ENCODE measurements around the gene FPR3.
"Not testable (repeated sequence)": the region's sequence is repeated elsewhere in the genome, so short reads cannot be mapped to it uniquely, and the experiment has no call there.

The FPR3 gene

DNA sequence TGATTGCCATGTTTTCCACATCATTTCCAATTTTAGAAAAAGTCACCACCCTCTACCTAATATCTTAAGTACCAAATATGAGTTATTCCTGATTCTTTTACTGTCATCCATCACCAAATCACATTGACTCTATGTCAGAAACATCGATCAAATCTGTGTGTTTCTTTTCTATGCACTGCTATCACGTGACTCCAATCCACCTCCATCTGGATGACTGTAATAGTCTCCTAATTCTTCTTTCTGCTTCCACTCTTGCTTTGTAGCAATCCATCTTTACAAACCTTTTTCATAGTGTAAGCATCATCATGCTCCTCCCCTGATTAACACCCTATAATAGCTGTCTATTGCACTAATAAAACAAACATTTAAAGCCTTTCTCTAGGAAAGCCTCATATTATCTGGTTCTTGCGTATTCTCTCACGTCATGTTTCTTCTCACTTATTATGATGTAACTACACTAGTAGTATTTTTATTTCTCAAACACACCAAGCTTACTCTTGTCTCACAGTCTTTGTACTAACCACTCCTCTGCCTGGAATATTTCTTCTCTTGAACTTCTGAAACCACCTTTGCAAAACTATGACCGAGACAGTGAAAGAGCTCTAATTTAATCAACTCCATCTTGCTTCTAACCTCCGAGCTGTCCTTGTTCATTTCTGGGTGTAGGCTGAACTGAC, 10.7 kb upstream of the FPR3 start:
- DNase-seq = no peak

DNA sequence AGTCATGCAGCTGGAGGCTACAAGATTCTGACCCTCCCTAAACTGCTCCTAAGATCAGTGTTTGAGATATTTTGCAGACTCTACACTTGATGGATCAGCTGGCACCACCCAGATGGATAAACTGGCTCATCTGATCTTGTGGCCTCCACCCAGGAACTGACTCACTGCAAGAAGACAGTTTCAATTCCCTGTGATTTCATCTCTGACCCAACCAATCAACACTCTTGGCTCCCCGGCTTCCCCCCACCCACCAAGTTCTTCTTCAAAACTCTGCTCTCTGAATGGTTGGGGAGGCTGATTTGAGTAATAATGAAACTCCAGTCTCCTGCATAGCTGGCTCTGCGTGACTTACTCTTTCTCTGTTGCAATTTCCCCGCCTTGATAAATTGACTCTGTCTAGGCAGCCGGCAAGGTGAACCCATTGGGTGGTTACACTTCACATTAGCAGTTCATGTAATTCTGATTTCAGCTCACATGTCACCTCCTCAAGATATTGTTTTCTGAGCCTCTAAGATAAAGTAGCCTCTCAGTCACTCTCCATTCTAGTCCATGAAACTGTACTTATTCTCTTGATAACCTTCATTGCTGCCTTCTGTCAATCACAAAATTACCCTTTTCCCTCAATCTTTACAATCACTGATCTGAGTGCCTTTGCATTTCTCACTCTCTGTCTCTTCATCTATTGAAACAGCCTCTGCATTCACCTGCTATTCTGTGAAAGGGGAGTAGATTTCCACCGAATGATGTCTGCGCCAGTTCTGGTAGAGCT, 9.9 kb upstream of the FPR3 start:
- peak; percentile 38 for DNase-seq

DNA sequence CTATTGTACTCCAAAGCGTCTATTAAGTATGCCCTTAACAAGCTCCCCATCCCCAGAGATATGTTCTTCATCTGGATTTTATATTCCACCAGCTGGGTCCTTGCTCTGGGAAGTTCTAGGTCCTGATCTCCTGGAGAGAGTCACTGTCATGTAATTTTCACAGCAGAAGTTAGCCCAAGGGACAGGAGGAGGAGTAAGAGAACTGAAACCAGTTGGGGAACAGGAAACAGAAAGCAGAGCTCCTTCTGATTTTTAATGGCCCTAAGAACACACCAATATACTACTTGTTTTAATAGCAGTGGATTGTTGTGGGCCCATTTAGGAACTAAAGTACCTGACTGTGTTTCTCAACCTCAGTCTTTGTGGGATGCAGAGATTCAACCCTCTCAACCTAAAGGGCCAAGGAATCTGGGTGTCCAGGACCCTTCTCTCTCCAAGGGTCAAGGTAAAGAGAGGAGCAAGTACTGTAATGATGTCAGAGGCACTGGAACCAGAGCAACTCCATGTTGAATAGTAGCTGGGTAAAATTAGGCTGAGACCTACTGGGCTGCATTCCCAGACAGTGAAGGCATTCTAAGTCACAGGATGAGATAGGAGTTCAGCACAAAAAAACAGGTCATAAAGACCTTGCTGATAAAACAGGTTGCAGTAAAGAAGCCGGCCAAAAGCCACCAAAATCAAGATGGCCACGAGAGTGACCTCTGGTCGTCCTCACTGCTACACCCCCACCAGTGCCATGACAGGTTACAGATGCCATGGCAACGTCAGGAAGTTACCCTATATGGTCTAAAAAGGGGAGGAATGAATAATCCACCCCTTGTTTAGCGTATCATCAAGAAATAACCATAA, 8.1 kb upstream of the FPR3 start:
- DNase-seq = no peak

DNA sequence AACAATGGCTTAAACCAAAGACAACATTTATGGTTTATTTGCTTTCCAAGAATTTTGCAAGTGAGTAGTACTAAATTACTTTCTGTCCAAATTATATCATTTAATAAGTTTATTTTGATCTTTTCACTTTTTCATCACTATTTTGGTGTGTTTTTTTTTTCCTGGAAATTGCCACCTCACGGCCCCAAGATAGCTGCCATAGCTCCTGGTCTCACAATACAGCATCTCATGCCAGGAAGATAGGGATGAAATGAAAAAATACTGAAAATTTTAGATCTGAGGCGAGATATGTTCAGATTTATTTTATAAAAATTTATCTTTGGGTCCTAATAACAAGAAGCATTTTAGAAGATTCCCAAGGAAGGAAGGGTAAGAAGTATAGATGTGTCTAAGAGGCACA, 6.9 kb upstream of the FPR3 start:
- no peak for DNase-seq

DNA sequence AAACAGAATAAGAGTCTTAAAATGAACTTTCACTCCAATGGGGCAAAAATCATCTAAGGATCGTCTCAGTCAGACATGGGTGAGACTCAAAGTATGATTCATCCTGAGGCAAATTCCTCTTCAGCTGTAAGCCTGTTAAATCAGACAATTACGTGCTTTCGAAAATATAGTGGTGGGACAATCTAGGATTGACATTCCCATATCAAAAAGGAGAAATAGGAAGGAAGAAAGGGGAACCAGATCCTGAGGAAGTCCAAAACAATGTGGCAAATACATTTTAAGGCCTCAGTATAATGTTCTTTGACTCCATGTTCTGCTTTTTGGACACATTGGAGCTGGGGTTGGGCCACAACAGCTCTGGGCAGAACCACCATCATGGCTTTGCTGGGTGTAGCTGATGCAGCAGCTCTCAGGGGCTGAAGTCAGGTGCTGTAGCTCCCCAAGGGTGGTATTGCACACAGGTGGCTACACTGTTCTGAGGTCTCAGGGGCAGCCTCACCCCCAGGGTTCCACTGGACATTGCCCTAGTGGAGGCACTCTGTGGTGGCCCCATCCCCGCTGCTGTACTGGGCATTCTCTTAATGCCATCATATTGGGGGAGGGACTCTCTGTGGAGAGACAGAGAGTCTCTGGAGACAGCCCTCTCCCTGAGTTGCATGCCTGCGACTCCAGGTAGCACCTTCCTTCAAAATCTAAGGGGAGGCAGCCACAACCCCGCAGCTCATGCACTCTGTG, 5.7 kb upstream of the FPR3 start:
- DNase-seq = no peak

DNA sequence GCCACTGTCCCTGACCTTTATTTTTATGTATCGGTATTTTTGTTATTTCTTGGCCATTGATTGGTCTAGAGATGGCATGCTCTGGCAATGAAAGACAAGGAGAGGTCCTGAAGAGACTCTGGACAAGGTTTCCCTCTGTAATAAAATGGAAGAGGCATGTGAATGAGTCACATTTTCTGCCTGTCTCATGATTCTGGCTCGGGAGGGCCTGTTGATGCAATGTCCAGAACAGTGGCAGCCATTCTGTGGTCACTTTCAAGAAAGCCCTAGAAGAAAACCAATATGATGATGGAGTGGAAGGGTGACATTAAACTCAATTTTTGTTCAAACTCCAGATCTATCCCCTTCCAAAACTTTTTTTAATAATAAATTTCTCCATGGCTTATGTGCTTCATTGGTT, 2.0 kb upstream of the FPR3 start:
- DNase-seq = no peak

DNA sequence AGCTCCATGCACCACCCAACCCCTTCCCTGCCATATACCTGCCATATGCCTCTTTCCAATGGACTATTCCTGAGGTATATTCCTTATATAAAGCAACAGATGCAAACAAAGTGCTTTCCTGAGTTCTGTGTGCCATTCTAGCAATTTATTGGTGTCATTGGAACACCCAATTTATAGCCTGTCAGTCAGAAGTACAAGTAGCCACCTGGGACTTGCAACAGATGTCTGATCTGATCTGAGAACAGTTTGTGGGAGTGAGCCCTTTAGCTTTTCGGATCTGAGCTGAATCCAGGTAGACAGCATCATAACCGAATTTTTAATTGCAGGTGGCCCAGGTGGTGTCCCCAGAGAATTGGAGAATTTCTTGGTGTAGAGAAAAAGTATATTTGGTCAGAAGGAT, 963 bp upstream of the FPR3 start:
- no peak for DNase-seq

DNA sequence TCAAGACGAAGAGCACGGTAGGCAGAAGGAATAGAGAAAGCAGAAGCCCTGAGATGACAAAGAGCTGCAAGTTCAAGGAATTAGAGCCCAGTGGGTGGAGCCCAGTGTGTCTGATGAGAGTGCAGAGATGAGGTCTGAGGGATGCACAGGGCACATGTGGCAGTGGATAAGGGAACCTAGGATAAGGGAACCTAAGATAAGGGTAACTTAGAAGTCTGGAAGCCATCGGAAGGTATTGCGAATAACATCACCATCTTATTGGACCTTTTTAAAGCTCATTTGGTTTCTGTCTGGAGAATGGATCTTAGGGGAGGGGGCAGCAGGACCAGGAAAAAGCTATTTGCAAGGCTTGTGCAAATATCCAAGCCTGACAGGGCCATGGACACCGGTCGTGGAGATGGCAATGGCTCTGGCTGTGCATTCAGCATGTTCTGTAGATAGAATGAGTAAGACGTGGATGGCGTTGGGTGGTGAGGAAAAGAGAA, 1.3 kb downstream of the FPR3 start:
- no peak for DNase-seq

DNA sequence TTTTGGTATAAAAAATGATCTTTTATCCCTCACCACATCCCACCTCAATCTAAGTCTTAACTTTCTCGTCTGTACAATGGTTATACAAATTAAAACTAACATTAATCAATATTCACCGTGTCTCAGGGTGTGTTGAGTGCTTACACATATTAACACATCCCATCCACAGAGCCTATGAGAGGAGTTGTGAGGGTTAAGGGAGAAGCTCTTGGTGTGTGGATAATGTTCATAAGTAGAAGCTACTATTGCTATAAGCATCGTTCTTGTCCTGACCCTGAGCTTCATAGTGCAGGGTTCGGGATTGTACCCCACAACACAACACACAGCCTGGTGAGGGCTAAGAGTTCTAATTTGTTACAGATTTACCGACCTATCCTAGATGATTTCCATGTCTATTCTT, 2.5 kb downstream of the FPR3 start:
- no peak for DNase-seq

DNA sequence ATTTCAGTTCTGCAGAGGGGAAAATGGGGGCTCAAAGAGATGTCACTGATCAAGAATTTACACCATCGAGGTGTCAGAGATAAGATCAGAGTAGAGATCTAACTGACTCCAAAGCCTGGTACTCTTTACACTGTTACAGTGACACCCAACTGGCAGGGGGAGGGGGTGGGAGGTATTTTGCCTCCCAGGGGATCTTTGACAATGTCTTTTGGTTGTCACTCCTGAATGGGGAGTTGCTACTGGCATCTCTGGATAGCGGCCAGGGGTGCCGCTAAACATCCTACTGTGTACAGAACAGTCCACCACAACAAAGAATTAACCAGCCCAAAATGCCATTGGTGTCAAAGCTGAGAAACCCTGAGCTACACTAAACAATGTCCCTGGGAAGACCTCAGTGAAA, 3.1 kb downstream of the FPR3 start:
- no peak for DNase-seq

DNA sequence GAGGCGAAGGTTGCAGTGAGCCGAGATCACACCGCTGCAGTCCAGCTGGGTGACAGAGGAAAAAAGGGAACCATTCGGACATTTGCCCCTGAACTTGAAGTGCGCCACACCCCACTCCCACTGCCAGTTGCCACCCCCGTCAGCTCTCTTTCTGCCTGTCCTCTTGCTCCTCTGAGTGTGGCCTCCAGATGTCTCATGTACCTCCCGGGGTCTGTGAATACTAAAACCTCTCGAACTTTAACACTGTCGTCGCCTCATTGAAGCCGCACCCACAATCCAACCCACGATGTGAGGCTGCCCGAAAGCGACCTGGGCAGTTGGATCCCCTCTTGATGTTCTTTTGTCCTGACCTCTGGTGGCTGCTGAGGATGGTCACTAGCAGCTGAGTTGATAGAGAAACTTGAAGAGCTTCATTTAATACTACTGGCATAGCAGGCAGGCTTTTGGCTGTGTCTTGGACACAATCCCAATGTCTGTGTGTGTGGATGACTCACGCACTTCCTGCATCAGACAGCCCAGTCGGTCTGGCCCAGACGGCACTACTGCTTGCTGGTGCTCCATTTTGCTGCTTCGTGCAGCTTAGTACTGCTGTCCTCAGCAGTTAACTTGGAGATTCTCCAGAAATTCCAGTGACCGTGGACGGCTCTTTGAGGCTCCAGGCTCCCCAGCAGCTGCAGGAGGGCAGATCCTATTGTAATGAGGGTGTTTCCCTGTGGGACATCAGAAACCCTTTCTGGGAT, 4.2 kb downstream of the FPR3 start:
- DNase-seq = peak; percentile 83

DNA sequence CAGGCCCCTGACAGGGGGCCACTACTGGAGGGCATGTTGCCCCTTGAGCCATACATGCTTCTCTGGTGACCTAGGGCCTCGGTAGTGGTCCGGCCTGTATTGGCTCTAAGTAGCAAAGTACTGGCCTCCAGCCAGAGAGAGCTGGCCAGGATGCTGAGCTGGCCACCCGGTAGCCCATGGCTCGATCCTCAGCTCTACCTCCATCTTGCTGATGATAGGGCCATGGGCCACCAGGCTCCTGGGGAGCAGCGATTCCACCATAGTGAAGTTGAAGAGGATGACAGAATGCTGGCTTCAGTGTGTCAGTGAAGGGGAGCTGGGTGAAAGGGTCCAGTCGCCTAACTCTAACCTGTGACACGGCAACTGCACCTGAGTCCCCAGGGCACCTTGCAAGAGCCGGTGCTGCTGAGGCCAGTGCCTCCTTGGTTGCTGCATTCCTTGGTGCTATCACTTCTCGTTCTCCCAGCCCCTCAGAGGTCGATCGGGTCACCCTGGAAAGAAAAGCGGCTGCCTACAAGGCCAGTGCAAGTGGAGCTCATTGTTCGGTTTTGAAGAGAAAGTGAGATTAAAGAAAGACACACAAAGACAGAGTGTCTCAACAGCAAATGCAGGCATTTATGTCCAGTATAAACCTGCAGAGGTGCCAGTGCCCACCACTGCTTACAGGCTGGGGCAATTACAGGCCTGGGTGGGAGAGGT, 5.0 kb downstream of the FPR3 start:
- no peak for DNase-seq

DNA sequence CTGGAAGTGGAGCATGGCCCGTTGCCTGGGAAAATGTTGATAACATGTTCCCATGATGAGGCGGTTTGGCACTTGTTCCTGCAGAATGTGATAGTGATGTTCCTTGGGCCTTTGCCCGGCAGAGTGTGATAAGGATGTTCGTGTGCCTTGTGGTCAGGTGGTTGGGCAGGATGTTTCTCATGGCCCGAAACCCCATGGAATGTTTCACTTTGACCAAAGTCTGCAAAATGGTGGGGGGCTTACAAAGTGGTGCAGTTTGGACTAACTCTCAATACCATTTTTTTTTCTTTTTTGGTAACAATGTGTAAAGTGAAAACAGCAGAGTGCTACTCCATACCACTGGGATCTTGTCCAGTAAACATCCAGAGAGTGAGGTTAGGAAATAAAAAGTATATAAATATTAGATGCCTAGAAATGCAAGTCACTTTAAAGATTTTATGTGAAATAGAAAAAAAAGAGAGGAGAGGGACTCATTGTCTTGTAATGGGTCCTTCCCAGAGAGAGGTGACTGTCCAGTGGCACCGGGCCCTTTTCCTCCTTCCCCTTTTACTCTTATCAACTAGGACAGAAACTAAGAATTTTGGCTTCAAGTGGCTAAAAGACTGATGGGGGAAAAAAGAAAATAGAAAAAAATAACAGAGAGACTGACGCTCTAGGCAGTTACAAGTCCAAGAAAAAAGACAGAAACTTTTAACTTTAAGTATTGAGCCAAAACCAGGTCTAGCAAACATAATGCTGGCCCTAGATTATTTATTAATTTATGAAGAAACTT, 5.7 kb downstream of the FPR3 start:
- DNase-seq = peak; percentile 27

DNA sequence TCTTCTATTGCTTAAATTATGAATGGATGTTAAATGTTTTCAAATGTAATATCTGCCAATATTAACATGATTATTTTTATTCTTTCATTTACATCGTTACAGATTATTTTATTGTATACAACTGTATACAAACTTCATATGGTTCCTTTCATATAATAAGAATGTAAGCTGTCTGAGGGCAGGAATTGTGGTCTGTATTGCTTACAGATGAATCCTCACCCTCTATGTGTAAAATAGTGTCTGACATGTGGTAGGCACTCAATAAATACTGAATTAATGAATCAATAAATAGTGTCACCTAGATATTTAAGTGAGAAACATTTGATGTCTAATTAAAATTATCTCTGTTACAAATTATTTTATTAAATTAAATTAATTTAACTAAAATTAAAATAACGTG, 7.8 kb downstream of the FPR3 start:
- no peak for DNase-seq

DNA sequence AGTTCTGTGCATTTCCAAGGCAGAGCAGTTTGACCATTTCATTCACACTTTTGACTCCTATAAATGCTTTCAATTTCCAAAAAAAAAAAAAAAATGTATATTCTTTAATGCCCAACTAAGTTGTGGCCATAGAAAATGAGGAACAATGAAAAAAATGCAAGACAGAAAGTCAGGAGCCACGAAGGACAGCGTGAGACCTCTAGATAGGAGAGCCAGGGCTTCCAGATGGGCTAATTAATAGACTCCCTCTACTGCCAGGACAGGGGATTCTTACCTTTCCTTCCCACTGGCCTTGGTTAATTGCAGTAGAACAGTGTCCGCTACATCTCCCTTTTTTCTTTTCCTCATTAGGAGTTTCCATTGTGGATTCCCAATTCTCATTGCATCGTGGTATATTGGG, 8.6 kb downstream of the FPR3 start:
- no peak for DNase-seq

DNA sequence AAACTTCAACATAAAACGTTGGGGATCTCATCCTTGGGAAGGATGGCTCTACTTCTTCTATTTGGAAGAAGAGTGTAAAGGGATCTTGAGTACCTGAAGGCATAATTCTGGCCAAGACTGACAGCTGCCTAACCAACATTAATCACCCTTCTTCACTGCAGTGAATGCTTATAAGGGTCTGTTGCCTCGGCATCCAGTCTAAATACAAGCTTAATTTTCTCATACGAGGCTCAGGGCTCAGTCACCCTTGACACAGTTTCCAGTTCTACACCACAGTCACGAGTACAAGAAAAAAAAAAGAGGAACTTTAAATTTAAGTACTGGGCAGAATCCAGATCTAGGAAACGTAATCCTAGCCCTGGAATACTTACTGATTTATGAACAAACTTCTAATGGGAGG, 9.0 kb downstream of the FPR3 start:
- DNase-seq = no peak

DNA sequence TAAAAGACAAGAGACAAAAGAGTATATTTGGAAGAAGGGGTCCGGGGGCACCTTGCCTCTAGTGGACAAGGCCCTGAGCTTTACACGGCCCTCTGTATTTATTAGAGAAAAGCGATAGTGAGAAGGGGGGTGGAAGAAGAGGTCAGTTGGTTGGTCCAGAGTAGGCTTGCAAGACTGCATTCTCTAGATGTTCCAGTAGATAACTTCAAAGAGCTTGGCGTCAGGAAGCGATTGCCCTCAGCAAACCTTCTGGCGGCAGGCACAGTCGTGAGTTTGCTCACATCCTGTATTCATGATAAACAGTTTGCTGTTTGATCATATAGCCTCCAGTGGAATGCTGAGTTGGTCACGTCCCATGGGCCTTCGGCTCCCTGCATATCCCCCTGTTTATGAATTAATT, 9.8 kb downstream of the FPR3 start:
- not testable (repeated sequence) for DNase-seq

DNA sequence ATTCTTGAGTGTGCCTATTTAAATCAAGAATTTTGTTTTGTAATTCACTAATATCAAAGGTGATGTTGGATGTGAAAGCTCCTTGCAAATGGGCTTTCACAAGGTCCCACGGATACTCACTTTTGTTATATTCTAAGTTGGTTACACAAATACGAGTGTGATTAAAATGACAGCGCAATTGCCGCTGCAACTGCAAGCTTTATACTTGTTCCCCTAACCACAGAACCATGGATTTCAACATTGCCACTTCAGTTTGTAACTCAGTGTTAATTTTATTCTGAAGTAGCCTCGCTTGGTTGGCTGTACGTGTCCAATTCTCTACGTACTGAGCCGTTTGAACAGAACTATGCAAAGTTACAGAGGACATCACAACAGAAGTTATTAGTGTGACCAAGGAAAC, 10.4 kb downstream of the FPR3 start:
- not testable (repeated sequence) for DNase-seq

DNA sequence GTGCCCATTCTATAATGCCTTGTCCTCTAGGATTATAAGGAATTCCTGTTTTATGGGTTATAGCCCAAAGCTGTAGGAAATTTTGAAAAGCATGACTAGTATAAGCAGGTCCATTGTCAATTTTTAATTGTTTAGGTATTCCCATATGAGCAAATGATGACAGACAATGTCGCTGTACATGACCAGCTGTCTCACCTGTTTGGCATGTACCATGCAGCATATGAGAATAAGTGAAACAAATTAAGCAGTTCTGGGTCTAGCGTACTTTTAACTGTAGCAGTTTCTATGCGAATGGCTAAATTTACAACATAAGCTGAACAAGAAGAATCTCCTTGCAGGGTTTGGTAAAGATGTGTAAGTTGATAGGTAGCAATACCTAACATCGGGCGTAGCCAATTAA, 11.6 kb downstream of the FPR3 start:
- DNase-seq = not testable (repeated sequence)

DNA sequence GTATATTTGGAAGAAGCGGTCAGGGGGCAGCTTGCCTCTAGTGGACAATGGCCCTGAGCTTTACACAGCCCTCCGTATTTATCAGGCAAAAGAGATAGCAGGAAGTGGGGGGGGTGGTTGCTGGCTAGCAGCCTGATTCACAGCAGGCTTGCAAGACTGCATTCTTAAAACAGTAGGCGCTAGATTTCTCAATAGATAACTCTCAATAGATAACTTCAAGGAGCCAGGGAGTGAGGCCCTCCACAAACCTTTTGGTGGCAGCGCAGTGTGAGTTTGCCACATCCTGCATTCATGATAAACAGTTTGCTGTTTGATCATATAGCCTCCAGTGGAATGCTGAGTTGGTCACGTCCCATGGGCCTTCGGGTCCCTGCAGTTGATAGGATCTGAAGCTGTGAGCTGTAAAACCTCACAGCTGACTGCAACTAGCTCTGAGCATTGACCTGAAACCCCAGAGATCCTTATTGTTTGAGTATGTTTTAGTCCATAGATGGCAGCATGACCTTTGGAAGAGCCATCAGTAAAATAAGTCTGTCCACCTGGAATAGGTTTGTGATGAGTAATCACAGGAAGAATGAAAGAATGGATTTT, 12.2 kb downstream of the FPR3 start:
- no peak for DNase-seq
